ENCODE data around the gene CGNL1. TPM values are rescaled to one million over a fixed set of nuclear protein-coding genes. Genes with fewer than 3 reads are reported as not detected.

The CGNL1 gene
- polyA plus RNA-seq, 3 donors from 2014 or later = not detected

GRCh38 chr15:57403566-57404325 is 27.4 kb downstream of the CGNL1 start:
- H3K36me3 Mint-ChIP-seq = no peaks in the 10 kb centered on the region
- peaks cover 0 to 13% (median under 1%) of the 10 kb centered on the region in 3 donors for H3K27me3 Mint-ChIP-seq (ENCODE audit: low read depth in 3 of 3)
- H3K4me3 Mint-ChIP-seq = no peak overlapping the region
- H3K4me1 Mint-ChIP-seq = no peaks in the 10 kb centered on the region
- no peak for DNase-seq
- no peaks in the 10 kb centered on the region for H3K9me3 Mint-ChIP-seq
- no peak overlapping the region for H3K27ac Mint-ChIP-seq

- no peak overlapping the region for H3K4me3 Mint-ChIP-seq
- no peak for DNase-seq
- H3K27me3 Mint-ChIP-seq (ENCODE audit: low read depth in 3 of 3) = peaks cover 0 to 17% (median 4%) of the 10 kb centered on the region in 3 donors
- no peak overlapping the region for H3K27ac Mint-ChIP-seq
- no peaks in the 10 kb centered on the region for H3K4me1 Mint-ChIP-seq
- no peaks in the 10 kb centered on the region for H3K9me3 Mint-ChIP-seq
- H3K36me3 Mint-ChIP-seq = no peaks in the 10 kb centered on the region
Observed at GRCh38 chr15:57405133-57405532, 28.8 kb downstream of the CGNL1 start.

- DNase-seq = no peak
- Mint-ChIP-seq H3K27me3 (ENCODE audit: low read depth in 3 of 3) (peaks cover 2 to 19% (median 6%) of the 10 kb centered on the region in 3 donors), H3K4me3 (no peak overlapping the region), H3K27ac (no peak overlapping the region), H3K36me3 (no peaks in the 10 kb centered on the region), H3K9me3 (no peaks in the 10 kb centered on the region), H3K4me1 (no peaks in the 10 kb centered on the region)
Observed at GRCh38 chr15:57406062-57406772, 29.9 kb downstream of the CGNL1 start.

DNA sequence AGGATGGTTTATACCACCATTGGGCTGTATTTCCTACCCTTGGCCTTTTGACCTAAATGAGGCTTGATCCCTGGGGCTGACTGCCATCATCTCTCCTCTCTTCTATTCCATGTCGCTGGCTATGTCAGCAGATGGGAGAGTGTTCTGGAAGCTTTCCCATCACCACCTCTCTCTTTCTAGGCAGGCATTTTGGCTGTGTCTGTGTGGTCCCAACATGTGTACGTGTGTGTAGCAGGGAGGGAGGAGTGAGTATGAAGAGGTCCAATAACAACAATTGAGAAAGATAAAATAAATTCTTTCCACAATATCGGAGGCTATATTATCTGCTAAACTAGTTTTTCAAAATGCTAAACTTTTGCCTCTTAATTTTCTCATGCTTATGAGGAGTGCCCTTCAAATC is 34.1 kb downstream of the CGNL1 start:
- Mint-ChIP-seq H3K27me3 (ENCODE audit: low read depth in 3 of 3) (peaks cover 4 to 13% (median 8%) of the 10 kb centered on the region in 3 donors), H3K27ac (no peak overlapping the region), H3K4me3 (no peak overlapping the region), H3K4me1 (no peaks in the 10 kb centered on the region), H3K9me3 (no peaks in the 10 kb centered on the region), H3K36me3 (no peaks in the 10 kb centered on the region)
- DNase-seq = no peak

- no peak overlapping the region for H3K27ac Mint-ChIP-seq
- H3K36me3 Mint-ChIP-seq = no peaks in the 10 kb centered on the region
- DNase-seq = no peak
- no peak overlapping the region for H3K4me3 Mint-ChIP-seq
- H3K4me1 Mint-ChIP-seq = no peaks in the 10 kb centered on the region
- H3K9me3 Mint-ChIP-seq = no peaks in the 10 kb centered on the region
- peaks cover 4 to 18% (median 6%) of the 10 kb centered on the region in 3 donors for H3K27me3 Mint-ChIP-seq (ENCODE audit: low read depth in 3 of 3)
Observed at GRCh38 chr15:57411945-57412768, 35.9 kb downstream of the CGNL1 start.

DNA sequence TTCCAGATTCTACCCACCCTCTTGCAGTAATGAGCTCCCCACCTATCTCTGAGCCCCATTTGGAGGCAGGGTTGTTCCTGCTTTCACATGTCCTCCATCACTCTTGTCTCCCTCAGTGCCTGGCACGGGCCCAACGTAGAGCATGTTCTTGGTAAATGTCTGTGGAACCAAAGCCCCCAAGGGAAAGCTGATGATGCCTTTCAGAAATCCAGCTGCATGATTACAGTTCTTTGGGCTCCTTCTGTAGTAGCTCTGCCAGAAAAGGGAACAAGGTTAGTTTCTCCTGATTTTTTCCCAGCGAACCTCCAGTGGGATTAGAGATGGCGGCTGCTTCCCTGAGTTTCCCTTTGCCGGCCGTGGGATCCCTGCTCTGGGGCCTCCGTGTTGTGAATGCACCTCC is 39.3 kb downstream of the CGNL1 start:
- Mint-ChIP-seq H3K9me3 (no peaks in the 10 kb centered on the region), H3K4me3 (no peak overlapping the region), H3K27ac (no peak overlapping the region), H3K27me3 (ENCODE audit: low read depth in 3 of 3) (peaks cover 0 to 15% (median 2%) of the 10 kb centered on the region in 3 donors), H3K36me3 (no peaks in the 10 kb centered on the region), H3K4me1 (no peaks in the 10 kb centered on the region)
- DNase-seq = no peak

- Mint-ChIP-seq H3K27ac (no peak overlapping the region), H3K27me3 (ENCODE audit: low read depth in 3 of 3) (peaks cover 0 to 17% (median 3%) of the 10 kb centered on the region in 3 donors), H3K4me3 (no peak overlapping the region), H3K9me3 (no peaks in the 10 kb centered on the region), H3K36me3 (no peaks in the 10 kb centered on the region), H3K4me1 (no peaks in the 10 kb centered on the region)
- DNase-seq = no peak
Observed at GRCh38 chr15:57418635-57419034, 42.3 kb downstream of the CGNL1 start.

DNA sequence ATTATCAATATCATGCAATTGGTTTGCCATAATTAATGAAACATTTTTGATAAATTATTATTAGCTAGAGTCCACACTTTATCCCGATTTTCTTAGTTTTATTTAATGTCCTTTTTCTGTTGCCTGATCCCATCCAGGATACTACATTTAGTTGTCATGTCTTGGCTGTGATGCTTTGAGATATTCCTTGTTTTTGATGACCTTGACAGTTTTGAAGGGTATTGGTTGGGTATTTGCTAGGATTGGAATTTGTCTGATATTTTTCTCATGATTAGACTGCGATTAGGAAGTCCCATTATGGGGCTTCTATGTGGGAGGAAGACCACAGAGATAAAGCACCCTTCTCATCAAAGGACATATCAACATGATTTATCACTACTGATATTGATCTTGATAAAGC is 43.0 kb downstream of the CGNL1 start:
- no peak for DNase-seq
- H3K36me3 Mint-ChIP-seq = no peaks in the 10 kb centered on the region
- no peak overlapping the region for H3K4me3 Mint-ChIP-seq
- H3K4me1 Mint-ChIP-seq = no peaks in the 10 kb centered on the region
- H3K27ac Mint-ChIP-seq = no peak overlapping the region
- H3K9me3 Mint-ChIP-seq = no peaks in the 10 kb centered on the region
- peaks cover 0 to 10% (median 3%) of the 10 kb centered on the region in 3 donors for H3K27me3 Mint-ChIP-seq (ENCODE audit: low read depth in 3 of 3)

DNA sequence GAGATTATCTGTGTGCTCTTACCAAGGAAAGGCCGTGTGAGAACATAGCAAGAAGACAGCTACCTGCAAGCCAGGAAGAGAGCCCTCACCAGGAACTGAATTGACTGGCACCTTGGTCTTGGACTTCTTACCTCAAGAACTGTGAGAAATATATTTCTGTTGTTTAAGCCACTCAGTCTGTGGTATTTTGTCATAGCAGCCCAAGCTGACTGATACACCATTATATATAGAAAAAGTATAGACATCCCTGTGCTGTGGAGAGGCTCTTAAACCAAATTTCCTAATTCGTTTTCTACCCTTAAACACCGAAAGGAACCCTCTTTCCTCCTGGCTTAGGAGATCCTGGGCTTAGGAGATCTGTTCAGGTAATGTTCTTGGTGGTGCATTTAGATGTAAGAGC is 44.8 kb downstream of the CGNL1 start:
- H3K36me3 Mint-ChIP-seq = no peaks in the 10 kb centered on the region
- no peaks in the 10 kb centered on the region for H3K9me3 Mint-ChIP-seq
- H3K27me3 Mint-ChIP-seq (ENCODE audit: low read depth in 3 of 3) = peaks cover 0 to 7% (median 3%) of the 10 kb centered on the region in 3 donors
- H3K4me1 Mint-ChIP-seq = no peaks in the 10 kb centered on the region
- H3K27ac Mint-ChIP-seq = no peak overlapping the region
- no peak for DNase-seq
- H3K4me3 Mint-ChIP-seq = no peak overlapping the region

GRCh38 chr15:57421551-57421950 is 45.2 kb downstream of the CGNL1 start:
- no peak overlapping the region for H3K27ac Mint-ChIP-seq
- H3K9me3 Mint-ChIP-seq = no peaks in the 10 kb centered on the region
- no peak for DNase-seq
- no peak overlapping the region for H3K4me3 Mint-ChIP-seq
- H3K36me3 Mint-ChIP-seq = no peaks in the 10 kb centered on the region
- H3K4me1 Mint-ChIP-seq = no peaks in the 10 kb centered on the region
- peaks cover 0 to 6% (median 3%) of the 10 kb centered on the region in 3 donors for H3K27me3 Mint-ChIP-seq (ENCODE audit: low read depth in 3 of 3)

- no peaks in the 10 kb centered on the region for H3K9me3 Mint-ChIP-seq
- peaks cover 0 to 6% (median 3%) of the 10 kb centered on the region in 3 donors for H3K27me3 Mint-ChIP-seq (ENCODE audit: low read depth in 3 of 3)
- DNase-seq = no peak
- no peak overlapping the region for H3K4me3 Mint-ChIP-seq
- no peaks in the 10 kb centered on the region for H3K4me1 Mint-ChIP-seq
- no peaks in the 10 kb centered on the region for H3K36me3 Mint-ChIP-seq
- H3K27ac Mint-ChIP-seq = no peak overlapping the region
Observed at GRCh38 chr15:57422113-57422754, 45.9 kb downstream of the CGNL1 start.

- peaks cover 0 to 7% (median 3%) of the 10 kb centered on the region in 3 donors for H3K27me3 Mint-ChIP-seq (ENCODE audit: low read depth in 3 of 3)
- no peaks in the 10 kb centered on the region for H3K36me3 Mint-ChIP-seq
- H3K9me3 Mint-ChIP-seq = no peaks in the 10 kb centered on the region
- no peak overlapping the region for H3K4me3 Mint-ChIP-seq
- DNase-seq = no peak
- H3K4me1 Mint-ChIP-seq = no peaks in the 10 kb centered on the region
- no peak overlapping the region for H3K27ac Mint-ChIP-seq
Observed at GRCh38 chr15:57423599-57424140, 47.4 kb downstream of the CGNL1 start.

- no peaks in the 10 kb centered on the region for H3K36me3 Mint-ChIP-seq
- H3K4me1 Mint-ChIP-seq = no peaks in the 10 kb centered on the region
- H3K27me3 Mint-ChIP-seq (ENCODE audit: low read depth in 3 of 3) = peaks cover 3 to 7% (median 3%) of the 10 kb centered on the region in 3 donors
- H3K27ac Mint-ChIP-seq = no peak overlapping the region
- no peaks in the 10 kb centered on the region for H3K9me3 Mint-ChIP-seq
- H3K4me3 Mint-ChIP-seq = no peak overlapping the region
- no peak for DNase-seq
Observed at GRCh38 chr15:57424628-57425405, 48.5 kb downstream of the CGNL1 start.

All from immature natural killer cell (primary cell).